IMR-90 (cell line): ENCODE measurements around the gene RNF128. TPM values are rescaled to one million over a fixed set of nuclear protein-coding genes. Genes with fewer than 3 reads are reported as not detected.

ENCODE experiments used
- ATAC-seq: fragments of 200-7000 bp; cut with Tn5 transposase; 2 replicates; pipeline ENCODE4 v1.9.1; 2020; ENCODE audit warnings: low read depth, mild to moderate bottlenecking, moderate library complexity
- BruUV-seq: library from RNA; stranded (reverse); fragments of 400-500 nt; replicated peaks from 2 replicates; lab custom pipeline; 2021; lab: Mats Ljungman, UMichigan
- CTCF ChIA-PET: fragments of 300-600 bp; formaldehyde crosslinking; extraction: SDS; loops from one replicate; lab custom pipeline; 2021; ENCODE audit warnings: antibody characterized with exemption; lab: Yijun Ruan, JAX
- POLR2A ChIA-PET: fragments of 300-600 bp; sonication (Branson Sonifier 250); formaldehyde crosslinking; loops from one replicate; lab custom pipeline; 2022; ENCODE audit warnings: antibody characterized with exemption; ENCODE audit not compliant: unreplicated experiment; lab: Charles Lee
- DNase-seq: peaks from one replicate; pipeline ENCODE4 v3.0.0; 2013
- H2AFZ ChIP-seq: replicated peaks from 2 replicates; pipeline ENCODE3; 2013; ENCODE audit warnings: low read length, mild to moderate bottlenecking; ENCODE audit not compliant: poor library complexity
- H2AK5ac ChIP-seq: 2 replicates; pipeline ENCODE4 v1.6.1; 2013; ENCODE audit warnings: low read depth, low read length, inconsistent platforms
- H2AK9ac ChIP-seq: replicated peaks from 2 replicates; pipeline ENCODE3; 2013; ENCODE audit warnings: mild to moderate bottlenecking, low read depth, low read length, moderate library complexity; ENCODE audit not compliant: poor library complexity
- H2BK120ac ChIP-seq: 2 replicates; pipeline ENCODE4 v1.6.1; 2013; ENCODE audit warnings: low read depth, low read length, inconsistent platforms
- H2BK15ac ChIP-seq: 3 replicates; pipeline ENCODE4 v1.6.1; 2013; ENCODE audit warnings: low read depth, low read length, inconsistent platforms
- H2BK20ac ChIP-seq: 2 replicates; pipeline ENCODE4 v1.6.1; 2013; ENCODE audit warnings: low read depth, mild to moderate bottlenecking, inconsistent platforms, low read length, moderate library complexity
- H2BK5ac ChIP-seq: 2 replicates; pipeline ENCODE4 v1.6.1; 2013; ENCODE audit warnings: mild to moderate bottlenecking, low read depth, low read length, inconsistent platforms; ENCODE audit not compliant: poor library complexity, severe bottlenecking
- H3K14ac ChIP-seq: replicated peaks from 2 replicates; pipeline ENCODE4 v1.6.1; 2013; ENCODE audit warnings: low read depth, low read length, inconsistent platforms
- H3K18ac ChIP-seq: 2 replicates; pipeline ENCODE4 v1.6.1; 2013; ENCODE audit warnings: low read depth, low read length, control low read depth
- H3K23ac ChIP-seq: 2 replicates; pipeline ENCODE4 v1.6.1; 2013; ENCODE audit warnings: low read depth, low read length, inconsistent platforms
- H3K27ac ChIP-seq: 2 replicates; pipeline ENCODE4 v1.5.1; 2013; ENCODE audit warnings: mild to moderate bottlenecking, control low read depth, low read length; ENCODE audit not compliant: insufficient read depth
- H3K27me3 ChIP-seq: 2 replicates; pipeline ENCODE4 v1.6.1; 2013; ENCODE audit warnings: low read length; ENCODE audit not compliant: control insufficient read depth, insufficient read depth
- H3K36me3 ChIP-seq: 2 replicates; pipeline ENCODE4 v1.6.1; 2013; ENCODE audit warnings: low read length, mixed read lengths; ENCODE audit not compliant: control insufficient read depth, insufficient read depth
- H3K4ac ChIP-seq: 2 replicates; pipeline ENCODE4 v1.6.1; 2013; ENCODE audit warnings: low read depth, low read length, inconsistent platforms
- H3K4me1 ChIP-seq: 2 replicates; pipeline ENCODE4 v1.6.1; 2013; ENCODE audit warnings: low read length, mixed read lengths; ENCODE audit not compliant: control insufficient read depth, insufficient read depth
- H3K4me2 ChIP-seq: 2 replicates; pipeline ENCODE4 v1.6.1; 2013; ENCODE audit warnings: low read depth, mild to moderate bottlenecking, control low read depth, low read length, moderate library complexity
- H3K4me3 ChIP-seq: 2 replicates; pipeline ENCODE4 v1.5.1; 2013; ENCODE audit warnings: low read depth, mild to moderate bottlenecking, control low read depth, low read length, moderate library complexity; ENCODE audit not compliant: insufficient read depth
- H3K56ac ChIP-seq: 2 replicates; pipeline ENCODE4 v1.6.1; 2013; ENCODE audit warnings: low read length, inconsistent platforms; ENCODE audit not compliant: insufficient read depth; ENCODE audit errors: extremely low read depth
- H3K79me1 ChIP-seq, 2 experiments: 2 replicates each; pipeline ENCODE4 v1.6.1; 2013; ENCODE audit warnings: low read length in 2 of 2, inconsistent platforms in 1 of 2, low read depth in 1 of 2
- H3K9ac ChIP-seq: 2 replicates; pipeline ENCODE4 v1.6.1; 2013; ENCODE audit warnings: low read depth, low read length, control low read depth
- H3K9me1 ChIP-seq: 2 replicates; pipeline ENCODE4 v1.6.1; 2013; ENCODE audit warnings: low read length, inconsistent platforms; ENCODE audit not compliant: insufficient read depth
- H3K9me3 ChIP-seq: 2 replicates; pipeline ENCODE4 v1.6.1; 2013; ENCODE audit warnings: low read length; ENCODE audit not compliant: control insufficient read depth, insufficient read depth
- H4K20me1 ChIP-seq: 2 replicates; pipeline ENCODE4 v1.6.1; 2013; ENCODE audit warnings: low read length, inconsistent platforms; ENCODE audit not compliant: insufficient read depth
- H4K5ac ChIP-seq: 2 replicates; pipeline ENCODE4 v1.6.1; 2013; ENCODE audit warnings: mild to moderate bottlenecking, low read depth, low read length, control low read depth
- H4K8ac ChIP-seq, 2 experiments: 2 replicates each; pipeline ENCODE4 v1.6.1; 2013; ENCODE audit warnings: low read depth in 2 of 2, low read length in 2 of 2, control low read depth in 1 of 2, inconsistent platforms in 1 of 2
- H4K91ac ChIP-seq: 2 replicates; pipeline ENCODE4 v1.6.1; 2013; ENCODE audit warnings: low read depth, low read length, inconsistent platforms; ENCODE audit not compliant: insufficient read depth
- BHLHE40 ChIP-seq: fragments of 150-350 bp; IDR thresholded peaks from 2 replicates; pipeline ENCODE4 v1.6.1; 2016; ENCODE audit warnings: mild to moderate bottlenecking, low read depth, low read length
- CEBPB ChIP-seq: IDR thresholded peaks from 2 replicates; pipeline ENCODE4 v1.6.1; 2012; ENCODE audit warnings: low read depth, low read length, improper control_type of control experiment
- CHD1 ChIP-seq: IDR thresholded peaks from 2 replicates; pipeline ENCODE4 v1.6.1; 2012; ENCODE audit warnings: low read depth, low read length, improper control_type of control experiment
- FOS ChIP-seq: fragments of 150-350 bp; IDR thresholded peaks from 2 replicates; pipeline ENCODE4 v1.6.1; 2016; ENCODE audit warnings: low read depth, low read length
- MAFK ChIP-seq: IDR thresholded peaks from 2 replicates; pipeline ENCODE4 v1.6.1; 2012; ENCODE audit warnings: low read depth, low read length, improper control_type of control experiment
- MAZ ChIP-seq: IDR thresholded peaks from 2 replicates; pipeline ENCODE4 v1.6.1; 2012; ENCODE audit warnings: low read depth, mild to moderate bottlenecking, low read length, improper control_type of control experiment, moderate library complexity, borderline replicate concordance
- MXI1 ChIP-seq: IDR thresholded peaks from 2 replicates; pipeline ENCODE4 v1.6.1; 2012; ENCODE audit warnings: low read depth, mild to moderate bottlenecking, low read length, moderate library complexity, borderline replicate concordance
- NFE2L2 ChIP-seq: fragments of 150-350 bp; IDR thresholded peaks from 2 replicates; pipeline ENCODE4 v1.6.1; 2016; ENCODE audit warnings: low read depth, mild to moderate bottlenecking, low read length
- POLR2A ChIP-seq: IDR thresholded peaks from 2 replicates; pipeline ENCODE4 v1.6.1; 2012; ENCODE audit warnings: mild to moderate bottlenecking, low read depth, low read length
- RAD21 ChIP-seq: IDR thresholded peaks from 2 replicates; pipeline ENCODE4 v1.6.1; 2012; ENCODE audit warnings: low read length, improper control_type of control experiment
- RCOR1 ChIP-seq: IDR thresholded peaks from 2 replicates; pipeline ENCODE4 v1.6.1; 2012; ENCODE audit warnings: mild to moderate bottlenecking, low read length, improper control_type of control experiment; ENCODE audit not compliant: insufficient replicate concordance
- RFX5 ChIP-seq: IDR thresholded peaks from 2 replicates; pipeline ENCODE4 v1.8.0; 2012; ENCODE audit warnings: low read depth, mild to moderate bottlenecking, low read length, moderate library complexity
- SMC3 ChIP-seq: fragments of 150-350 bp; IDR thresholded peaks from 2 replicates; pipeline ENCODE4 v1.6.1; 2016; ENCODE audit warnings: low read depth, mild to moderate bottlenecking, antibody characterized with exemption, low read length, moderate library complexity
- USF2 ChIP-seq: fragments of 150-350 bp; IDR thresholded peaks from 2 replicates; pipeline ENCODE4 v1.6.1; 2017; ENCODE audit warnings: mild to moderate bottlenecking, antibody characterized with exemption, low read length, low read depth
- WGBS, 2 experiments: methylation state at CpG; one replicate each; pipeline versions ENCODE4 v1.1.5 to v1.1.7; 2013; ENCODE audit warnings: missing lambda C conversion rate in 2 of 2; ENCODE audit not compliant: insufficient read length in 1 of 2; ENCODE audit errors: extremely low coverage in 2 of 2; 5-methylcytosine and 5-hydroxymethylcytosine counted together
- dilution Hi-C: fragments of 300-500 bp; cut with HindIII; formaldehyde crosslinking; loops from one replicate; pipeline ENCODE4 v1.14.3; 2018; ENCODE audit warnings: low sequenced_read_pairs; ENCODE audit not compliant: unreplicated experiment
- in situ Hi-C: fragments of 300-500 bp; cut with MboI; formaldehyde crosslinking; loops from 3 replicates; pipeline ENCODE4 v1.14.3; 2019; ENCODE audit warnings: low sequenced_read_pairs, inconsistent platforms, mixed read lengths
- intact Hi-C: fragments of 100-400 bp; cut with micrococcal nuclease; formaldehyde crosslinking; loops from 2 replicates; pipeline ENCODE4 v1.10.0; 2022
- polyA plus RNA-seq, 3 experiments: library from polyadenylated mRNA; depleted of rRNA; stranded (reverse); fragments of >200 nt; gene quantifications; 2 replicates each; pipeline ENCODE4 v1.2.3, GENCODE V29; 2012; ENCODE audit warnings: low replicate concordance in 1 of 3
- total RNA-seq: library from RNA; depleted of rRNA; stranded (reverse); fragments of >200 nt; gene quantifications from 2 replicates; pipeline ENCODE4 v1.2.3, GENCODE V29; 2012
- TF ChIP-seq, protein P1 (sequence below): fragments of 150-350 bp; IDR thresholded peaks from 2 replicates; pipeline ENCODE4 v1.6.1; 2016; ENCODE audit warnings: low read depth, mild to moderate bottlenecking, low read length, moderate library complexity, borderline replicate concordance
- TF ChIP-seq, protein P2 (sequence below): conservative IDR thresholded peaks from 2 replicates; pipeline ENCODE4 v1.5.1; 2012; ENCODE audit warnings: mild to moderate bottlenecking, low read depth, low read length, improper control_type of control experiment

The RNF128 gene
- total and polyA plus RNA-seq, 2 of the 4 experiments (the other 2 are of a cell fraction) = 3.0 to 4.8 TPM

DNA sequence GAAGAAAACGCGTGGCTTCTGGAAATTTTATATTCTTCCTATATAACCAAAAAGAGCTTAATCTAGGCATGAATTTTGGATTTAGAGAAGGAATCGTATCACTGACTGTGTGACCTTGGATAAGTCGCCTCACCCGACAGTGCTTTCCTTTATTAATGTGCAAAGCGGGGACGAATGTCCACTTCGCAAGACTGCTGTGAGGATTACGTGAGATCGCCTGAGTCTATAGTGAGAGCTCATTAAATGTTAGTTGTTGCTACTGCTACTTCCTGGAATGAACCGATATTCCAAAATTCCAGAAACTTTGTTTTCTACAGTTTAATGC, 75.5 kb downstream of the RNF128 start:
- ChIA-PET POLR2A (interaction anchor here (0.7 kb wide), 1 partner anchor 60 kb away, joined by 5 read pairs; no protein-coding TSS in a partner anchor), CTCF (no interaction called here)
- Histone ChIP-seq H2BK20ac (no peak overlapping the region), H2BK15ac (no peak overlapping the region), H3K36me3 (no peaks in the 10 kb centered on the region), H3K14ac (peak overlapping the region; percentile 42; the same call in 1 of the 2 replicates), H3K56ac (peak overlapping the region; percentile 29; the same call in 1 of the 2 replicates), H4K20me1 (no peaks in the 10 kb centered on the region), H3K4ac (peak overlapping the region; percentile 44), H3K4me3 (peak overlapping the region; percentile 70), H3K4me2 (peak overlapping the region; percentile 96), H3K9me3 (no peaks in the 10 kb centered on the region), H3K9me1 (no peaks in the 10 kb centered on the region), H2BK5ac (peak overlapping the region; percentile 73), H3K18ac (peak overlapping the region; percentile 86), H3K79me1 (peaks cover 0 to 9% of the 10 kb centered on the region in 2 experiments; a peak in 2 of 4 replicates), H3K23ac (peak overlapping the region; percentile 28; the same call in 1 of the 2 replicates), H3K9ac (peak overlapping the region; percentile 75), H4K91ac (peak overlapping the region; percentile 10; the same call in 1 of the 2 replicates), H2AK5ac (no peak overlapping the region), H2AK9ac (no peak overlapping the region), H3K27ac (peak overlapping the region; percentile 23; the same call in 1 of the 2 replicates), H4K8ac (peak overlapping the region; percentile 53 to 78), H3K27me3 (peaks cover 8% of the 10 kb centered on the region), H4K5ac (peak overlapping the region; percentile 96), H2AFZ (peak overlapping the region; percentile 73), H2BK120ac (no peak overlapping the region), H3K4me1 (no peaks in the 10 kb centered on the region)
- dilution Hi-C loops (no loop called here), in situ Hi-C loops (no loop called here), intact Hi-C loops (no loop called here)
- no peak for DNase-seq
- WGBS, 2 experiments = no CpG with 5 or more reads among the region's 11 CpGs
- BruUV-seq = no TSS peak
- ATAC-seq = peak; percentile 60
- no peak for TF ChIP-seq MAFK
- TF ChIP-seq RFX5 = no peak
- TF ChIP-seq BHLHE40 = no peak
- no peak for TF ChIP-seq FOS
- no peak for TF ChIP-seq CHD1
- TF ChIP-seq, protein P1, sequence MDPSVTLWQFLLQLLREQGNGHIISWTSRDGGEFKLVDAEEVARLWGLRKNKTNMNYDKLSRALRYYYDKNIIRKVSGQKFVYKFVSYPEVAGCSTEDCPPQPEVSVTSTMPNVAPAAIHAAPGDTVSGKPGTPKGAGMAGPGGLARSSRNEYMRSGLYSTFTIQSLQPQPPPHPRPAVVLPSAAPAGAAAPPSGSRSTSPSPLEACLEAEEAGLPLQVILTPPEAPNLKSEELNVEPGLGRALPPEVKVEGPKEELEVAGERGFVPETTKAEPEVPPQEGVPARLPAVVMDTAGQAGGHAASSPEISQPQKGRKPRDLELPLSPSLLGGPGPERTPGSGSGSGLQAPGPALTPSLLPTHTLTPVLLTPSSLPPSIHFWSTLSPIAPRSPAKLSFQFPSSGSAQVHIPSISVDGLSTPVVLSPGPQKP = no peak
- no peak for TF ChIP-seq POLR2A
- no peak for TF ChIP-seq SMC3
- no peak for TF ChIP-seq RCOR1
- no peak for TF ChIP-seq RAD21
- TF ChIP-seq, protein P2, sequence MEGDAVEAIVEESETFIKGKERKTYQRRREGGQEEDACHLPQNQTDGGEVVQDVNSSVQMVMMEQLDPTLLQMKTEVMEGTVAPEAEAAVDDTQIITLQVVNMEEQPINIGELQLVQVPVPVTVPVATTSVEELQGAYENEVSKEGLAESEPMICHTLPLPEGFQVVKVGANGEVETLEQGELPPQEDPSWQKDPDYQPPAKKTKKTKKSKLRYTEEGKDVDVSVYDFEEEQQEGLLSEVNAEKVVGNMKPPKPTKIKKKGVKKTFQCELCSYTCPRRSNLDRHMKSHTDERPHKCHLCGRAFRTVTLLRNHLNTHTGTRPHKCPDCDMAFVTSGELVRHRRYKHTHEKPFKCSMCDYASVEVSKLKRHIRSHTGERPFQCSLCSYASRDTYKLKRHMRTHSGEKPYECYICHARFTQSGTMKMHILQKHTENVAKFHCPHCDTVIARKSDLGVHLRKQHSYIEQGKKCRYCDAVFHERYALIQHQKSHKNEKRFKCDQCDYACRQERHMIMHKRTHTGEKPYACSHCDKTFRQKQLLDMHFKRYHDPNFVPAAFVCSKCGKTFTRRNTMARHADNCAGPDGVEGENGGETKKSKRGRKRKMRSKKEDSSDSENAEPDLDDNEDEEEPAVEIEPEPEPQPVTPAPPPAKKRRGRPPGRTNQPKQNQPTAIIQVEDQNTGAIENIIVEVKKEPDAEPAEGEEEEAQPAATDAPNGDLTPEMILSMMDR = no peak
- TF ChIP-seq MAZ = no peak
- no peak for TF ChIP-seq CEBPB
- no peak for TF ChIP-seq MXI1
- no peak for TF ChIP-seq NFE2L2
- no peak for TF ChIP-seq USF2
